Endodermal cell (in vitro differentiated cells): Measurements from ENCODE around the gene UBA5. TPM values are rescaled to one million over a fixed set of nuclear protein-coding genes. Genes with fewer than 3 reads are reported as not detected.

Experiments
- DNase-seq: peaks from one replicate; pipeline ENCODE4 v3.0.0-alpha.2; 2017
- H3K27ac ChIP-seq: 2 replicates; pipeline ENCODE4 v1.5.1; 2013; ENCODE audit warnings: mild to moderate bottlenecking, low read depth, low read length, moderate library complexity
- H3K27me3 ChIP-seq: 2 replicates; pipeline ENCODE4 v1.6.1; 2013; ENCODE audit warnings: mild to moderate bottlenecking, low read length, moderate library complexity; ENCODE audit not compliant: insufficient read depth, control insufficient read depth, poor library complexity, severe bottlenecking
- H3K36me3 ChIP-seq: 2 replicates; pipeline ENCODE4 v1.7.0; 2013; ENCODE audit warnings: mild to moderate bottlenecking, low read length, moderate library complexity; ENCODE audit not compliant: control insufficient read depth, insufficient read depth
- H3K4me1 ChIP-seq: one replicate; pipeline ENCODE4 v1.7.0; 2013; ENCODE audit warnings: low read length; ENCODE audit not compliant: control insufficient read depth, insufficient read depth
- H3K4me3 ChIP-seq: 2 replicates; pipeline ENCODE4 v1.5.1; 2013; ENCODE audit warnings: mild to moderate bottlenecking, low read length, moderate library complexity
- H3K9ac ChIP-seq: 2 replicates; pipeline ENCODE4 v1.6.1; 2013; ENCODE audit warnings: mild to moderate bottlenecking, low read length, moderate library complexity; ENCODE audit not compliant: poor library complexity, severe bottlenecking; ENCODE audit errors: extremely low read depth
- H3K9me3 ChIP-seq: 2 replicates; pipeline ENCODE4 v1.6.1; 2013; ENCODE audit warnings: mild to moderate bottlenecking, low read length, moderate library complexity; ENCODE audit not compliant: control insufficient read depth
- H3K27ac Mint-ChIP-seq: 2 replicates; pipeline ENCODE4 v1.8.0; 2020; ENCODE audit warnings: mixed read lengths
- H3K27me3 Mint-ChIP-seq: 2 replicates; pipeline ENCODE4 v1.8.0; 2021; ENCODE audit warnings: mild to moderate bottlenecking, mixed read lengths; ENCODE audit not compliant: insufficient read depth
- H3K36me3 Mint-ChIP-seq: 2 replicates; pipeline ENCODE4 v1.8.0; 2020; ENCODE audit warnings: low read depth, mixed read lengths
- H3K4me1 Mint-ChIP-seq: 2 replicates; pipeline ENCODE4 v1.8.0; 2020; ENCODE audit warnings: mixed read lengths
- H3K4me3 Mint-ChIP-seq: 2 replicates; pipeline ENCODE4 v1.8.0; 2020; ENCODE audit warnings: mild to moderate bottlenecking, moderate library complexity, mixed read lengths
- H3K9me3 Mint-ChIP-seq: 2 replicates; pipeline ENCODE4 v1.8.0; 2020; ENCODE audit warnings: mild to moderate bottlenecking, mixed read lengths
- whole genome bisulfite sequencing, 2 experiments: methylation state at CpG; one replicate each; pipeline versions ENCODE4 v1.1.5 to v1.1.7; 2013; ENCODE audit warnings: missing lambda C conversion rate in 2 of 2, mixed read lengths in 1 of 2; ENCODE audit not compliant: insufficient coverage in 1 of 2, insufficient read length in 1 of 2; 5-methylcytosine and 5-hydroxymethylcytosine counted together
- total RNA-seq, 2 donors: library from RNA; stranded (reverse); fragmentation: NEBNext Ultra II Directional in 1 of 2; extraction: Animal tissue kit (Norgen Biotek cat#: 25700) in 1 of 2; gene quantifications; 2 replicates in 1 of 2; 3 replicates in 1 of 2; pipeline ENCODE4 v1.2.1, GENCODE V29; 2021
- TF ChIP-seq, protein P1 (sequence below): fragments of 200-600 bp; sonication (generic); conservative IDR thresholded peaks from 2 replicates; pipeline ENCODE4 v1.5.0; 2021; ENCODE audit warnings: antibody characterized with exemption, mild to moderate bottlenecking

The UBA5 gene
- total RNA-seq, 2 donors from 2014 or later: 46.1 to 58.4 TPM

DNA sequence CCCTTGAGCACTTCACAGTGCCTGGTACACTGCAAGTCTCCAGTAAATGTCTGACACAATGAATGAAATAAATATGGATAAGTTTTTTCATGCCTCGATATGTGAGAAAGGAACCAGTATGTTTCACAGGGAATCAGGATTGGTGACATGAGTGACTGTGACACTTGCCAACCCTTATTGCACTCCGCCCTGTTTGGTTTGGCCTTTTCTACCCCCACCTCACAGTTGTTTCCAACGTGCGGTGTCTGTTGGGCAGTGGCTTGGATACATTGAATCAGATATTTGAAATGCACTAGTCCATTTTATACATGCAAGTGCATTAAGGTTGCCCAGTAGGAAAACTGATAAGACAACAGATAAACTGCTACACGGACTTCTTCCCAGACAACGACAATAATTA lies 60.1 kb downstream of the UBA5 start:
- Mint-ChIP-seq H3K4me3 (peak overlapping the region; percentile 88), H3K36me3 (peaks cover 20% of the 10 kb centered on the region), H3K27me3 (no peaks in the 10 kb centered on the region), H3K4me1 (peaks cover 7% of the 10 kb centered on the region), H3K9me3 (no peaks in the 10 kb centered on the region), H3K27ac (no peak overlapping the region)
- DNase-seq: no peak
- Histone ChIP-seq H3K27me3 (no peaks in the 10 kb centered on the region), H3K36me3 (peaks cover 34% of the 10 kb centered on the region), H3K9me3 (no peaks in the 10 kb centered on the region), H3K4me1 (no peaks in the 10 kb centered on the region), H3K9ac (no peak overlapping the region), H3K27ac (no peak overlapping the region), H3K4me3 (peak overlapping the region; percentile 89)
- WGBS, 2 experiments: 90% methylated on average over 6 of the region's 6 CpGs; no CpG with 5 or more reads in 1 of the 2 experiments
- TF ChIP-seq, protein P1, sequence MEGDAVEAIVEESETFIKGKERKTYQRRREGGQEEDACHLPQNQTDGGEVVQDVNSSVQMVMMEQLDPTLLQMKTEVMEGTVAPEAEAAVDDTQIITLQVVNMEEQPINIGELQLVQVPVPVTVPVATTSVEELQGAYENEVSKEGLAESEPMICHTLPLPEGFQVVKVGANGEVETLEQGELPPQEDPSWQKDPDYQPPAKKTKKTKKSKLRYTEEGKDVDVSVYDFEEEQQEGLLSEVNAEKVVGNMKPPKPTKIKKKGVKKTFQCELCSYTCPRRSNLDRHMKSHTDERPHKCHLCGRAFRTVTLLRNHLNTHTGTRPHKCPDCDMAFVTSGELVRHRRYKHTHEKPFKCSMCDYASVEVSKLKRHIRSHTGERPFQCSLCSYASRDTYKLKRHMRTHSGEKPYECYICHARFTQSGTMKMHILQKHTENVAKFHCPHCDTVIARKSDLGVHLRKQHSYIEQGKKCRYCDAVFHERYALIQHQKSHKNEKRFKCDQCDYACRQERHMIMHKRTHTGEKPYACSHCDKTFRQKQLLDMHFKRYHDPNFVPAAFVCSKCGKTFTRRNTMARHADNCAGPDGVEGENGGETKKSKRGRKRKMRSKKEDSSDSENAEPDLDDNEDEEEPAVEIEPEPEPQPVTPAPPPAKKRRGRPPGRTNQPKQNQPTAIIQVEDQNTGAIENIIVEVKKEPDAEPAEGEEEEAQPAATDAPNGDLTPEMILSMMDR: no peak

DNA sequence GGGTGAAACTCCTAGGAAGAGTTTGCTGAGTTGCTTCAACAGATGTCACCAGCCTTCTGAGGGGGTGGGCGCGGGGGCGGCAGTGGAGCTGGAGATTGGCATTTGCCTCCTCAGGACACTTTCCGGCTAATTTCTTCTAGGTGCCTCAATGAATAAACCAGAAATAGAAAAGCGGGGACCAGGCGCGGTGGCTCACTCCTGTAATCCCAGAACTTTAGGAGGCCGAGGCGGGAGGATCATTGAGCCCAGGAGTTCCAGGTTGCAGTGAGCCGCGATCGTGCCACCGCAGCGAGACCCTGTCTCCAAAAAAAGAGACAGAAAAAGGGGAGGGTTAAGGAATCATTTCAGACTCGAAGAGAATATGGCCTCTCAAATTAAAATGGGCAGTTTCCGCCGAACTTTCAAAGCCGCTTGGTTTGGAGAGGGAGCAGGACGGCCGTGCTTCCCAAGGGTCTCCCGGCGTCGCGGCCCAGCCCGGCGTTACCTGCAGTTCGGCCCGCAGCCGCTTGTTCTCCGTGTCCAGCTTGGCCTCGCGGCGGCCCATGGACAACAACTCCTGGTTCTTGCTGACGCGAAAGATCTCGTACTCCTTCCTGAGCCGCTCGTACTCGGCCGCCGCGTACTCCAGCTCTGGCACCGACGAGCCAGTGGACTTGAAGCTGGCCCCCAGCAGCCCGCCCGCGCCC lies 61.5 kb downstream of the UBA5 start:
- Histone ChIP-seq H3K27me3 (no peaks in the 10 kb centered on the region), H3K9ac (peak overlapping the region; percentile 73), H3K36me3 (peaks cover 23% of the 10 kb centered on the region), H3K27ac (peak overlapping the region; percentile 84), H3K4me3 (peak overlapping the region; percentile 89), H3K9me3 (no peaks in the 10 kb centered on the region), H3K4me1 (no peaks in the 10 kb centered on the region)
- TF ChIP-seq, protein P1: peak; percentile 69
- Mint-ChIP-seq H3K27ac (peak overlapping the region; percentile 93), H3K4me1 (peaks cover 9% of the 10 kb centered on the region), H3K4me3 (peak overlapping the region; percentile 88), H3K27me3 (no peaks in the 10 kb centered on the region), H3K9me3 (no peaks in the 10 kb centered on the region), H3K36me3 (peaks cover 12% of the 10 kb centered on the region)
- DNase-seq: peak; percentile 89
- 7 to 8% methylated on average over 27 to 47 of the region's 47 CpGs for WGBS, 2 experiments

DNA sequence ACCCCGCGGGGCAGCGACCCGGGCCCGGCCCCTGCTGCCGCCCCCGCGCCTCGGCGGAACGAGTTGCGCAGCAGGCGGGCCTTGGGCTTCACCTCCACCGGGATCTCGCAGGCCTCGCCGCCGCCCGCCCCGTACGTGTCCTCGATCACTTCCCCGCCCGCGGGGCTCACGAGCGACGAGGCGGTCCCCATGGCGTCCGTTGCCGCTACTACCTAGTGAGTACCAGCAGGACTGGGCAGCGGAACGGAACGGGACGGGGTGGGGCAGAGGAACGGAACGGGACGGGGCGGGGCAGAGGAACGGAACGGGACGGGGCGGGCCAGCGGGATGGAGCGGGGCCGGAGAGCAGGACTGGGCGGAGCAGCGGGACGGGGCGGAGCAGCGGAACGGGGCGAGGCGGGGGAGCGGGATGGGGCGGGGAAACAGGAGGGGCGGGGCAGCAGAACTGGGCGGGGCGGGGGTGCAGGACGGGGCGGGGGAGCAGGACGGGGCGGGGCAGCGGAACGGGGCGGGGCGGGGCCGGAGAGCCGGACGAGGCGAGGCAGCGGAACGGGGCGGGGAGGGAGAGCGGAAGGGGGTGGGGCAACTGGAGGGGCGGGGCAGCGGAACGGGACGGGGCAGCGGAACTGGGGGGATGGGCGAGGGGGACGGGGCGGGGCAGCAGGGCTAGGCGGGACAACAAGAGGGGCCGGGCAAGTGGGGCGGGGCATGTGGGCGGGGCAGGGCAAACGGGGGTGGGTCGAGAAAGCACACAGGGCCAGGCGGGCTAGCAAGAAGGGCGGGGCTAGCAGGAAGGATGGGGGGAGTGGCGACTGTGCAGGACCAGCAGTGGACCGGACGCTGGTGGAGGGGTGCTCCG lies 62.3 kb downstream of the UBA5 start, which contains the start of gene NPHP3:
TSS of gene NPHP3 (minus strand) at position 245 of the 859 bp plus-strand sequence. CDS start at position 191, 54 bp downstream.
- H3K27ac Mint-ChIP-seq: peak within 1 kb of the TSS; percentile 95
- no peaks in the 10 kb centered on the region for H3K27me3 Mint-ChIP-seq
- H3K4me3 Mint-ChIP-seq: peak within 1 kb of the TSS; percentile 88

More for the DNA sequence above, 62.3 kb downstream of the UBA5 start, which contains the start of gene NPHP3:
- no peaks in the 10 kb centered on the region for H3K4me1 ChIP-seq
- H3K4me3 ChIP-seq: peak within 1 kb of the TSS; percentile 89
- H3K9me3 ChIP-seq: no peaks in the 10 kb centered on the region
- TF ChIP-seq, protein P1: peak; percentile 45
- H3K27me3 ChIP-seq: no peaks in the 10 kb centered on the region
- peak; percentile 100 for DNase-seq
- H3K9ac ChIP-seq: peak within 1 kb of the TSS; percentile 73
- peaks cover 15% of the 10 kb centered on the region for H3K36me3 ChIP-seq
- peaks cover 9% of the 10 kb centered on the region for H3K4me1 Mint-ChIP-seq
- 0 to 1% methylated on average over 12 to 86 of the region's 96 CpGs for WGBS, 2 experiments
- H3K27ac ChIP-seq: peak within 1 kb of the TSS; percentile 84
- peaks cover 11% of the 10 kb centered on the region for H3K36me3 Mint-ChIP-seq
- H3K9me3 Mint-ChIP-seq: no peaks in the 10 kb centered on the region
